ENCODE data around the gene PDZRN4.
"Not testable (repeated sequence)": the region's sequence is repeated elsewhere in the genome, so short reads cannot be mapped to it uniquely, and the experiment has no call there.

Gene PDZRN4

GRCh38 chr12:41277946-41278267, 89.8 kb downstream of the PDZRN4 start:
- TF ChIP-seq CTCF (IDR thresholded peaks at IDR 0.05; ENCODE audit: low read depth, low read length, missing control alignments): no peak
- DNase-seq (ENCODE audit: low read depth): no peak
- no peak overlapping the region for H3K4me3 ChIP-seq (ENCODE audit: low read depth, low read length)

- not testable (repeated sequence) for H3K4me3 ChIP-seq (ENCODE audit: low read depth, low read length); DNase-seq (ENCODE audit: low read depth)
These were observed 92.4 kb downstream of the PDZRN4 start for GRCh38 chr12:41280341-41281095.

- H3K4me3 ChIP-seq (ENCODE audit: low read depth, low read length); DNase-seq (ENCODE audit: low read depth): not testable (repeated sequence)
These were observed 97.3 kb downstream of the PDZRN4 start for GRCh38 chr12:41285470-41285869.

GRCh38 chr12:41286426-41286825, 98.3 kb downstream of the PDZRN4 start:
- no peak for TF ChIP-seq CTCF (IDR thresholded peaks at IDR 0.05; ENCODE audit: low read depth, low read length, missing control alignments)
- no peak overlapping the region for H3K4me3 ChIP-seq (ENCODE audit: low read depth, low read length)
- no peak for DNase-seq (ENCODE audit: low read depth)

- no peak for DNase-seq (ENCODE audit: low read depth)
- no peak for TF ChIP-seq CTCF (IDR thresholded peaks at IDR 0.05; ENCODE audit: low read depth, low read length, missing control alignments)
- H3K4me3 ChIP-seq (ENCODE audit: low read depth, low read length): no peak overlapping the region
These were observed 99.5 kb downstream of the PDZRN4 start for GRCh38 chr12:41287500-41288141.

- no peak overlapping the region for H3K4me3 ChIP-seq (ENCODE audit: low read depth, low read length)
- TF ChIP-seq CTCF (IDR thresholded peaks at IDR 0.05; ENCODE audit: low read depth, low read length, missing control alignments): no peak
- no peak for DNase-seq (ENCODE audit: low read depth)
These were observed 100.2 kb downstream of the PDZRN4 start for GRCh38 chr12:41288142-41288811.

GRCh38 chr12:41289501-41289900, 101.4 kb downstream of the PDZRN4 start:
- DNase-seq (ENCODE audit: low read depth): no peak
- no peak overlapping the region for H3K4me3 ChIP-seq (ENCODE audit: low read depth, low read length)
- TF ChIP-seq CTCF (IDR thresholded peaks at IDR 0.05; ENCODE audit: low read depth, low read length, missing control alignments): no peak

GRCh38 chr12:41293011-41293410, 104.9 kb downstream of the PDZRN4 start:
- no peak overlapping the region for H3K4me3 ChIP-seq (ENCODE audit: low read depth, low read length)
- DNase-seq (ENCODE audit: low read depth): no peak
- no peak for TF ChIP-seq CTCF (IDR thresholded peaks at IDR 0.05; ENCODE audit: low read depth, low read length, missing control alignments)

Measured in GM12864 (cell line).